Fibroblast of lung (primary cell): ENCODE measurements around the gene FDXACB1.

Experiments
- EZH2 ChIP-seq: IDR thresholded peaks from 2 replicates; pipeline ENCODE4 v1.5.1; 2012; ENCODE audit warnings: low read length, control low read depth, mild to moderate bottlenecking; ENCODE audit errors: missing control alignments
- TF ChIP-seq, protein P1 (sequence below), 2 donors: IDR thresholded peaks in 1 of 2; conservative IDR thresholded peaks in 1 of 2; 1 replicate in 1 of 2; 2 replicates in 1 of 2; pipeline ENCODE4 v1.5.1; 2011 to 2012; ENCODE audit warnings: low read length in 2 of 2, control low read depth in 1 of 2, inconsistent platforms in 1 of 2, low read depth in 1 of 2, mild to moderate bottlenecking in 1 of 2

- no peak for TF ChIP-seq EZH2
- TF ChIP-seq, protein P1, sequence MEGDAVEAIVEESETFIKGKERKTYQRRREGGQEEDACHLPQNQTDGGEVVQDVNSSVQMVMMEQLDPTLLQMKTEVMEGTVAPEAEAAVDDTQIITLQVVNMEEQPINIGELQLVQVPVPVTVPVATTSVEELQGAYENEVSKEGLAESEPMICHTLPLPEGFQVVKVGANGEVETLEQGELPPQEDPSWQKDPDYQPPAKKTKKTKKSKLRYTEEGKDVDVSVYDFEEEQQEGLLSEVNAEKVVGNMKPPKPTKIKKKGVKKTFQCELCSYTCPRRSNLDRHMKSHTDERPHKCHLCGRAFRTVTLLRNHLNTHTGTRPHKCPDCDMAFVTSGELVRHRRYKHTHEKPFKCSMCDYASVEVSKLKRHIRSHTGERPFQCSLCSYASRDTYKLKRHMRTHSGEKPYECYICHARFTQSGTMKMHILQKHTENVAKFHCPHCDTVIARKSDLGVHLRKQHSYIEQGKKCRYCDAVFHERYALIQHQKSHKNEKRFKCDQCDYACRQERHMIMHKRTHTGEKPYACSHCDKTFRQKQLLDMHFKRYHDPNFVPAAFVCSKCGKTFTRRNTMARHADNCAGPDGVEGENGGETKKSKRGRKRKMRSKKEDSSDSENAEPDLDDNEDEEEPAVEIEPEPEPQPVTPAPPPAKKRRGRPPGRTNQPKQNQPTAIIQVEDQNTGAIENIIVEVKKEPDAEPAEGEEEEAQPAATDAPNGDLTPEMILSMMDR (conservative IDR thresholded peaks at IDR 0.05 in 1 of 2, IDR thresholded peaks at IDR 0.05 in 1 of 2; ENCODE audit: low read depth in 1 of 2, low read length in 2 of 2) = no peak
These were observed 7.1 kb upstream of the FDXACB1 start for GRCh38 chr11:111886032-111886431.
